Cardiac septum (tissue), 1 donor: ENCODE results near the gene CALHM4. TPM values are rescaled to one million over a fixed set of nuclear protein-coding genes. Genes with fewer than 3 reads are reported as not detected.

Source experiments
- DNase-seq: peaks from one replicate; pipeline ENCODE4 v3.0.0-alpha.2; 2020; ENCODE audit warnings: low spot score
- intact Hi-C: fragments of 100-400 bp; cut with DNase I; formaldehyde crosslinking; loops from one replicate; pipeline ENCODE4 v1.14.0; 2022
- long read RNA-seq: library from polyadenylated mRNA; unstranded; transcript quantifications from one replicate; pipeline ENCODE4 v2.0.0, GENCODE V29; 2021
- total RNA-seq: library from RNA; stranded (reverse); fragmentation: NEBNext Ultra II Directional; extraction: Animal tissue kit (Norgen Biotek cat#: 25700); gene quantifications from one replicate; pipeline ENCODE4 v1.2.1, GENCODE V29; 2021
- donor health status: DM: no; HTN: no; CAD: no.

Gene CALHM4, protein sequence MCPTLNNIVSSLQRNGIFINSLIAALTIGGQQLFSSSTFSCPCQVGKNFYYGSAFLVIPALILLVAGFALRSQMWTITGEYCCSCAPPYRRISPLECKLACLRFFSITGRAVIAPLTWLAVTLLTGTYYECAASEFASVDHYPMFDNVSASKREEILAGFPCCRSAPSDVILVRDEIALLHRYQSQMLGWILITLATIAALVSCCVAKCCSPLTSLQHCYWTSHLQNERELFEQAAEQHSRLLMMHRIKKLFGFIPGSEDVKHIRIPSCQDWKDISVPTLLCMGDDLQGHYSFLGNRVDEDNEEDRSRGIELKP
- total RNA-seq, result not detected
- long read RNA-seq, result 0 reads

DNA sequence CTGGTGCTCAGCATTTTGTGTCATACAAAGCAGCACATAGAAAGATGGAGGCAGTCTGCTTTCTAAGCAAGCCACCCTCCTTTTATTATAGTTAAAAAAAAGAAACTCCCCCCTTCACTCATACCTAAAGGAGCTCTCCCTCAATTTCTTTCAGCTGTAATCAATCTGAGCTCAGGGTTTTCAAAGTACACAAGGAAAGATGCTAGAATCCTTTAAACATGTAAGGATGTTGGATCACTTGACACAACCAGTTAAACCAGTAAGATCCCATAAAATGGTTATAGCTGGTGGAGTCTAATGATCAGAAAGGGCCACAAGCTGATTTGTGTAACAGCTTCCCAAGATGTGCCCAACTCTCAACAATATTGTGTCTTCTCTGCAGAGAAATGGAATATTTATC, at the start of gene CALHM4:
Gene CALHM4 (plus strand): TSS at position 301 of the 400 bp plus-strand sequence. CDS start 43 bp downstream, at position 344.
- DNase-seq, result no peak
- intact Hi-C loops, result no loop called here

DNA sequence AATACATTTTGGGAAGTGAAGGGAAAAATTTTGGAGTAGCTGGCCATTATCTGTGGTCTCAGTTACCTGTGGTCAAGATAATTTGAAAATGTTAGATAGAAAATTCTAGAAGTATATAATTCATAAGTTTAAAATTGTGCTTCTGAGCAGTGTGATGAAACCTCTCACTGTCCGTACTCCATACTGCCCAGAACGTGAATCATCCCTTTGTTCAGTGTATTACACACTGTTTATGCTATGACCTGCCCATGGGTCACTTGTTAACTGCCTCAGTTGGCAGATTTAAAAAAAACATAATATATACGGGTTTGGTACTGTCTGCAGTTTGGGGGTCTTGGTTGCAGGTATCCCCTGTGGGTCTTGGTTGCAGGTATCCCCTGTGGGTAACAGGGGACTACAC, 46.2 kb upstream of the CALHM4 start:
- intact Hi-C loops, result no loop called here
- no peak for DNase-seq

DNA sequence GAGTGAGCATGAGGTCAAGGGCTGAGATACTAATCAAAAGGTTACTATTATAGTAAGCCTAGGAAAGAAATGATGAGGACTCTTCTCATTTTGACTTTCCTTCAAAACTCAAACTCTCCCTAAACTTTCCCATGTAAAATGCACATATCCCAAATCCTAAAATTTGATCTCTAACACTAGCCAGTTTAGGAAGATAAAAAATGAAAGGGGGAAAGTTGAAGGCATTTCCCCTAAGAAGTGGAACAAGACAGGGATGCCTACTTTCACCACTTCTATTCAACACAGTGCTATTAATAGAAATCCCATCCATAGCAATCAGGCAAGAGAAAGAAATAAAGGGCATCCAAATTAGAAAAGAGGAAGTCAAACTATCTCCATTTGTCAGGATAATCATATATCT, 45.0 kb upstream of the CALHM4 start:
- DNase-seq, result no peak
- intact Hi-C loops, result no loop called here

DNA sequence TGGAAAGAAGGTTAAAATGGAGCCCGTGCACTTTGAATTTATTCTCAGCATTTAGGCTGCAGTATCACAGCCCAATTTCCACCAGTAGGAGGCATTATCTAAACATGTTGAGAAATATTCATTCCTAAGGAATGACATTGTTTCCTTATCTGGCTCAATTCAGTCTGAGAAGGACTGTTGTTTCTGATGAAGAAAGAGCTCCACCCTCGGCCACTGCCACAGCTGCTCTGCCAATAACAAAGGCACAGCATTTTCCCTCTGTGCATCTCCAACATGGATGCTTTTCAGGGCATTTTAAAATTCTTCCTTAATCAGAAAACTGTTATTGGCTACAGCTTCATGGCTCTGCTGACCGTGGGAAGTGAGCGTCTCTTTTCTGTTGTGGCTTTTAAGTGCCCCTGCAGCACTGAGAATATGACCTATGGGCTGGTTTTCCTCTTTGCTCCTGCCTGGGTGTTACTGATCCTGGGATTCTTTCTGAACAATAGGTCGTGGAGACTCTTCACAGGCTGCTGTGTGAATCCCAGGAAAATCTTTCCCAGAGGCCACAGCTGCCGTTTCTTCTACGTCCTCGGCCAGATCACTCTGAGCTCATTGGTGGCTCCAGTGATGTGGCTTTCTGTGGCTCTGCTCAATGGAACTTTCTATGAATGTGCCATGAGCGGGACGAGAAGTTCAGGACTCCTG, 42.0 kb upstream of the CALHM4 start, which contains the start of gene CALHM5:
Gene CALHM5 (plus strand): TSS at position 216 of the 687 bp plus-strand sequence. CDS start 58 bp downstream, at position 274.
- no peak for DNase-seq
- intact Hi-C loops, result no loop called here

- intact Hi-C loops, result no loop called here
- DNase-seq, result no peak
Measured at GRCh38 chr6:116512111-116512559, 41.4 kb upstream of the CALHM4 start.

DNA sequence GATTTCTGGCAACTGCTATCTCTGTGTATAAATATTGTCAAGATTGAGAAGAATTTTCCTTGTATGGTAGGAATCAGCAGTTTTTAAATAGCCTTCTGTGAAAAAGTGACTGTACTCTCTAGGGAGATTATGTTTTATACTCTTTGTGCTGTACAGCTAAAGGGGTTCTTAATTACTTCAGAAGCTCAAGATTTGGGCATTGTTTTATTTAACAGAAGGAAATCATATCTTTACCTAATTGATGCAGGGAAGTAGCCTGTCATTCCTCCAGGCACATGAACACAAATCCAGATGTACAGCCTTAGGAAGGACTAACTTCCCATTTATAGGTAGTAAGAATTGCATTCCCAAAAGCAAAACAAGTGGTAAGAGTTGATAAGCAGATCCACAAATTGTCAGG, 40.8 kb upstream of the CALHM4 start:
- intact Hi-C loops, result no loop called here
- no peak for DNase-seq

DNA sequence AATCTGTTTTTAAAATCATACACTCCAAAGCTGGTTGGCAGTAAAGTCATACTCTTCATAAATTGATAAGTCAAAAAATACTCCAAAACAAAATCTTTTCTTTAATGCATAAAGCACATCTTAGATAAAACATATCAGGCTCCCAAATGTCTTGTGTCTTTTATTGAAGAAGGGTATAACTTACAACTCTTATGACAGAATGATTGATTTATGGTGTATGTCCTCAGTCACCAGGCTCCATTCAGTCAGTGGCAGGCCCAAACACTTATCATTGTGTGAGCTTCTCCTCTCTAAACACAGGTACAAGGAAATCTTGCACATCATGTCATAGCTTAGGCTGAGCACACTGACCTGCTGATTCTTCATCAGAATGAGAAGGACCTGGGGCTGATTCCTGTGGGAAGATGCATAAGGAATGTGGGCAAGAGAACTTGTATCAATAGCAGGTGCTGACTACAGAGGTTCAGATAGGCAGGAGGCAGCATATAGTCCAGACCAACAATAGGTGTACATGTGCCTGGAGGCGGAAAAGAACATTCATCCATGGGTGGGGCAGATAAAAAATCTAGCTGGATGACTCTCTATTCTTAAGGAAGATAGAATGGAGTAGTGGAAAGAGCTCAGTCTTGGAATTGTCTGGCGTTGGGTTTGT, 40.2 kb upstream of the CALHM4 start:
- intact Hi-C loops, result no loop called here
- no peak for DNase-seq

- intact Hi-C loops, result no loop called here
Measured at GRCh38 chr6:116514111-116514510, 39.4 kb upstream of the CALHM4 start.

DNA sequence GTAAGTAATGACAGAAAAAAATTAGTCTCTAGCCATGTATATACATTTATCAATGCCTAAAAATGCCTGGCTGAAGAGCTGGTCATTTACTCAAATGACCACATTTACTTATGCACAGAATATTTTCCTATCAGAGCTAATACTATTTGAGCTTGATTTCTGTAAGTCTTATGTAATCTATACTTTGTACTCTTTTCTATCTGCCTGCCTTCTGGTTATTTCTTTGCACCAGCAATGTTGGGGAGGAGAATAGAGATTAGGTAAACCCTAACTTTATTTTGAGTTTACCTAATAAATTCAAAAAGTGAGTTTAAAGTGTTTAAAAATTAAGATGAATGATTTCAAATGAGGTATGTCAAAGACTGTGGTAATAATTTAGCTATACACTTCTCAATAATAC, 38.4 kb upstream of the CALHM4 start:
- no peak for DNase-seq
- intact Hi-C loops, result no loop called here

More at GRCh38 chr6:116514111-116514510, 39.4 kb upstream of the CALHM4 start:
- DNase-seq, result no peak

GRCh38 chr6:116518621-116519368, 34.8 kb upstream of the CALHM4 start:
- intact Hi-C loops, result no loop called here
- DNase-seq, result no peak

DNA sequence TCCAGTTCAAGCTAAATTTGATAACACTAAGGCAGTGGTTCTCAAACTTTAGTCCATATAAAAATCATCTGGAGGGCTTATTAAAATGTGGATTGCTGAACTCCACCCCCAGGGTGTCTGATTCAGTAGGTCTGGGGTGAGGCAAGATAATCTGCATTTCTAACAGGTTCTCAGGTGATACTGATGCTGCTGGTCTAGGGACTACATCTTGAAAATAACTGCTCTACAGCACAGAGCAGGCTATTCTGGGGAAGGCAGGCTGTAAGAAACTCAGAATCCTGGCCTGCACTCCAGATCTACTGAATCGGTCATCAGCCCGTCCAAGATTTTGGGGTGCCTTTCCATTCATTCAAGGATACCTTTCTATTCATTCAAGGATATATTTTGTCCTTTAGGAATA, 30.7 kb upstream of the CALHM4 start:
- no peak for DNase-seq
- intact Hi-C loops, result no loop called here

DNA sequence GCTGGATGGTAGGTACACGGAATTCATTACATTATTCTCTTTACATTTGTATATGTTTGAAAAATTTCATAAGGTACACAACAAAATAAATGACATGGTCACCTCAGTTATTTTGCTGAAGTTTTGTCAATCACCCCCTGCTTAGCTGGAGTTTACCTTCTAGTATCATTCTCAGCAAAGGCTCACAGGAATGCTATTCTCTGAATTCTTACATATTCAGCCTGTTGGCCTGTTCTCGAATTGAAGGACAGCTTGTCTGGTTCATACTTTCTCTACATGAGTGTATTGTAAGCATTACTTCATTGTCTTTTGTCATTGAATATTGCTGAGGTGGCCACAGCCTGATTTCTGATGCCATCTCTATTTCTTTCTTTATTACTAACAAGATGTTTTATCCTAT, 29.3 kb upstream of the CALHM4 start:
- intact Hi-C loops, result no loop called here
- no peak for DNase-seq

GRCh38 chr6:116528133-116528532, 25.4 kb upstream of the CALHM4 start:
- intact Hi-C loops, result no loop called here
- DNase-seq, result no peak

- intact Hi-C loops, result no loop called here
- no peak for DNase-seq
Measured at GRCh38 chr6:116528780-116529179, 24.8 kb upstream of the CALHM4 start.

DNA sequence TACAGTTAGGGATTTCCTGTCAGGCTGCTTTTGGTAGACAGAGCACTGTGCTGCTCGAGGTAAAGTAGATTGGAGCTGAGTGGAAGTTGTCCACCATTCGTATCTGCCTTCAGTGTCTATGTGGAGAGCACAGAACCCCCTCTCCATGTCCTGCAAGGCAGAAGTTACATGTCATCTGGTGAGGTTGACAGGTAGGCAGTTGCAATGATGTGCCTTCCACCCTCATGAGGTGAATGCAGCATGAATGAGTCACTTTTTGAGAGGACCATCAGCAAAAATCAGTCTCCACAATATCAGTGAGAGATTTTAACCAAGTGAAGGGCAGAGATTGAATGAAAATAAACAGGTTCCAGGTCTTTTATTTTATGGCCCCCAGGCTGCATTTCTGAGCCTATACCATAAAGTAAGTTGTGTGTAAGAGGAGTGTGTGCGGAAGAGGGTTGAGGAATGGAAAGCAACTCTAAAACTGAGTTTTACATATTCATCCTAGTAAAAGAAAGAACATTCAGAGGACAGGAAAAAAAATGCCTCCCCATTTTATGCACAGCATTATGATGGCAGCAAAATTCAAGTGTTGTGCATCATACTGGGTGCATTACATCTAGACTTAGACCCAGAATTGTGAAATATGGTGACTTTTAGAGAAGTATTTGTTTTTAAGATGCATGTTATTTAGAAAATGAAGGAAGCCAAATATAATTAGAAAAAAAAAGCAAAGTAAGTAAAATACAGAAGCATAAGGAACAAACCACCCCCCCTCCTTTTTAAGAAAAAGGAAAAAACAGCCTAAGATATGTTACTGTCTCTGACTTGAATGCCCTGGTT, 23.9 kb upstream of the CALHM4 start:
- intact Hi-C loops, result loop anchor here (10.0 kb wide), 2 partner anchors 85 to 315 kb away; no protein-coding TSS in a partner anchor
- DNase-seq, result no peak

DNA sequence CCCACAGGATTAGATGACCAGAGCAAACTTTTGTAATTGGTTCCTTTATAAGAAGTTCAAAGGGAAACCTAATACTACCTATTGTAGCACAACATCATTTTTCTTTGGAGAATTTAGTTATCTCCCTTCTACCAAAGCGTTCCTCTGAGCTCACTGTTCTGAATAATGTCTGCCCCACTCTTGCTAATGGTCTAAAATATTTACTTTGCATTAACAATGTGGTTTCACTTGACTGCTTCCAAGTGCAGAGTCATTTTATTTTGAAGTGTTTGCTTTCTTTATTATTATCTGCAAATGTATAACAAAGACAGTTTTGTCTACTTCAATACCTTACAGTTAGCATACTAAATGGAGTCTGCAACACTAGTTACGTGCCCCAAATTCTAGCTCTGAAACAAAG, 23.1 kb upstream of the CALHM4 start:
- intact Hi-C loops, result loop anchor here (10.0 kb wide), 2 partner anchors 86 to 316 kb away; no protein-coding TSS in a partner anchor
- no peak for DNase-seq

DNA sequence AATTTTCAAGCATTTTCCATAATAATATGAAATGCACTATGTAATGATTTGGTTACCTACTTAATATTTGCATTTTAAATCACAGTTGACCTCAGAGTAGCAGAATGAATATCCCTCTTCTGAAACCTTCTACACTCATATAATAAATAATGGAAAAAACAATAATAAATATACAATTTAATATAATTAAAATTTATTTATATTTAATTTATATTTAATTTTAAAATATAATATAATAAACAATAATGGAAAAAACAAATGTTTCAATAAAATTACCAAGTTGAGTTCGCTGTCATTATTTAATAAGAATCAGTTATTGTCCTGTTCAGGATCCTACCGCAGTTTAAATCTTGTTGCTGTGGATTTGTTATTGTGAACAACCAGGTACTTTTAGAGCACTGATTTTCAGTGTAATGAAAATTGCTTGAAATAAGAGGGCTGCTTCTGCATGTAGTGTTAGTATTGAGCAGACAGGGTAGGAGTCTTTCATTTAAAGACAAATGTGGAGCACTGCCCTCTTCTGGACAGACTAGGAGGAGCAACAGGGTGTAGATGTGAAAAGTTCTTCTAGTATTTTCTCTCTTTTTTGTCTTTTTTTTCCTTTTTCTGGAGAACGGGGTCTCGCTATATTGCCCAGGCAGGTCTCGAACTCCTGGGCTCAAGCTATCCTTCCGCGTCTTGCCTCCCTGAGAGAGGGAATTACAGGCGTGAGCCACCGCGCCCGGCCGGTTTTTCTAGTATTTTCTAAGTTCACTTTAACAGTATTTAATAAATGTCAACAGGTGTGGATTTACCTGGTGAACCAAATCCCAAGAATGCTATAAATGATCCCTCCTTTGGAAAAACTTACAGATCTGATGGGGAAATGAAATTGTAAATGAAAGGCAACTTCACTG, 21.6 kb upstream of the CALHM4 start:
- no peak for DNase-seq
- intact Hi-C loops, result loop anchor here (2.0 to 10.0 kb wide), 3 partner anchors 87 to 317 kb away; no protein-coding TSS in a partner anchor
